Mesothelial cell of epicardium (in vitro differentiated cells): Measurements from ENCODE around the gene TNRC18. TPM values are rescaled to one million over a fixed set of nuclear protein-coding genes. Genes with fewer than 3 reads are reported as not detected.

Experiments
- DNase-seq, 2 experiments: peaks; one replicate each; pipeline ENCODE4 v3.0.0; 2021; ENCODE audit warnings: low spot score in 2 of 2; ENCODE audit not compliant: unreplicated experiment in 2 of 2
- H3K27ac Mint-ChIP-seq: 2 replicates; pipeline ENCODE4 v1.8.0; 2021; ENCODE audit warnings: mixed read lengths
- H3K27me3 Mint-ChIP-seq: 2 replicates; pipeline ENCODE4 v1.8.0; 2021; ENCODE audit warnings: low read depth, mixed read lengths
- H3K36me3 Mint-ChIP-seq: 2 replicates; pipeline ENCODE4 v1.8.0; 2021; ENCODE audit warnings: mixed read lengths
- H3K4me1 Mint-ChIP-seq: 2 replicates; pipeline ENCODE4 v1.8.0; 2021; ENCODE audit warnings: mixed read lengths
- H3K4me3 Mint-ChIP-seq: 2 replicates; pipeline ENCODE4 v1.8.0; 2021; ENCODE audit warnings: mild to moderate bottlenecking, moderate library complexity, mixed read lengths
- H3K9me3 Mint-ChIP-seq: 2 replicates; pipeline ENCODE4 v1.8.0; 2021; ENCODE audit warnings: mixed read lengths
- CTCF ChIP-seq: fragments of 200-600 bp; sonication (generic); IDR thresholded peaks from one replicate; pipeline ENCODE4 v1.5.0; 2021; ENCODE audit warnings: antibody characterized with exemption; ENCODE audit not compliant: unreplicated experiment
- total RNA-seq: library from RNA; stranded (reverse); gene quantifications from 3 replicates; pipeline ENCODE4 v1.2.1, GENCODE V29; 2021

TNRC18 gene
- total RNA-seq, 1 donor from 2014 or later = 171 TPM

- H3K4me3 Mint-ChIP-seq = no peak overlapping the region
- peaks cover 12% of the 10 kb centered on the region for H3K4me1 Mint-ChIP-seq
- H3K36me3 Mint-ChIP-seq = peaks cover 43% of the 10 kb centered on the region
- peak overlapping the region; percentile 30 for H3K27ac Mint-ChIP-seq
- DNase-seq = no peak
- no peaks in the 10 kb centered on the region for H3K27me3 Mint-ChIP-seq
- H3K9me3 Mint-ChIP-seq = no peaks in the 10 kb centered on the region
- TF ChIP-seq CTCF = no peak
Measured at GRCh38 chr7:5351507-5352265, 71.9 kb downstream of the TNRC18 start.

- Mint-ChIP-seq H3K9me3 (no peaks in the 10 kb centered on the region), H3K27ac (peak overlapping the region; percentile 57), H3K4me1 (peaks cover 12% of the 10 kb centered on the region), H3K4me3 (no peak overlapping the region), H3K27me3 (no peaks in the 10 kb centered on the region), H3K36me3 (peaks cover 41% of the 10 kb centered on the region)
- DNase-seq = no peak
- TF ChIP-seq CTCF = no peak
Measured at GRCh38 chr7:5350600-5351385, 72.8 kb downstream of the TNRC18 start.

GRCh38 chr7:5350174-5350463, 73.5 kb downstream of the TNRC18 start:
- H3K4me1 Mint-ChIP-seq = peaks cover 10% of the 10 kb centered on the region
- no peak for TF ChIP-seq CTCF
- no peak overlapping the region for H3K4me3 Mint-ChIP-seq
- H3K36me3 Mint-ChIP-seq = peaks cover 42% of the 10 kb centered on the region
- H3K9me3 Mint-ChIP-seq = no peaks in the 10 kb centered on the region
- no peak for DNase-seq
- H3K27ac Mint-ChIP-seq = no peak overlapping the region
- no peaks in the 10 kb centered on the region for H3K27me3 Mint-ChIP-seq

GRCh38 chr7:5349437-5350173, 74.0 kb downstream of the TNRC18 start:
- Mint-ChIP-seq H3K9me3 (no peaks in the 10 kb centered on the region), H3K4me1 (peaks cover 5% of the 10 kb centered on the region), H3K36me3 (peaks cover 47% of the 10 kb centered on the region), H3K27ac (peak overlapping the region; percentile 31), H3K4me3 (no peak overlapping the region), H3K27me3 (no peaks in the 10 kb centered on the region)
- DNase-seq = no peak
- TF ChIP-seq CTCF = no peak

GRCh38 chr7:5349005-5349380, 74.6 kb downstream of the TNRC18 start:
- DNase-seq = no peak
- Mint-ChIP-seq H3K27ac (no peak overlapping the region), H3K9me3 (peaks cover 3% of the 10 kb centered on the region), H3K4me1 (no peaks in the 10 kb centered on the region), H3K36me3 (peaks cover 49% of the 10 kb centered on the region), H3K27me3 (no peaks in the 10 kb centered on the region), H3K4me3 (no peak overlapping the region)
- TF ChIP-seq CTCF = no peak
